ENCODE results near the gene TAP1.
"Not testable (repeated sequence)": the region's sequence is repeated elsewhere in the genome, so short reads cannot be mapped to it uniquely, and the experiment has no call there.

Gene TAP1

DNA sequence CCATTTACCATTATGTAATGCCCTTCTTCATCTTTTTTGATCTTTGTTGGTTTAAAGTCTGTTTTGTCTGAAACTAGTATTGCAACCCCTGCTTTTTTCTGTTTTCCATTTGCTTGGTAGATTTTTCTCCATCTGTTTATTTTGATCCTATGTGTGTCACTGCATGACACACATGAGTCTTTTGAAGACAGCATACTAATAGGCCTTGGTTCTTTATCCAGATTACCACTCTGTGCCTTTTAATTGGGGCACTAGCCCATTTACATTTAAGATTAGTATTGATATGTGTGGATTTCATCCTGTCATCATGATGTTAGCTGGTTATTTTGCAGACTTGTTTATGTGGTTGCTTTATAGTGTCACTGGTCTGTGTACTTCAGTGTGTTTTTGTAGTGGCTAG lies 48.1 kb downstream of the TAP1 start:
- H3K23ac ChIP-seq (ENCODE audit: low read length in 2 of 2); H3K79me1 ChIP-seq (replicated peaks; ENCODE audit: low read length, poor library complexity, severe bottlenecking); H3K27ac ChIP-seq (ENCODE audit: low read length, poor library complexity, severe bottlenecking): not testable (repeated sequence)

DNA sequence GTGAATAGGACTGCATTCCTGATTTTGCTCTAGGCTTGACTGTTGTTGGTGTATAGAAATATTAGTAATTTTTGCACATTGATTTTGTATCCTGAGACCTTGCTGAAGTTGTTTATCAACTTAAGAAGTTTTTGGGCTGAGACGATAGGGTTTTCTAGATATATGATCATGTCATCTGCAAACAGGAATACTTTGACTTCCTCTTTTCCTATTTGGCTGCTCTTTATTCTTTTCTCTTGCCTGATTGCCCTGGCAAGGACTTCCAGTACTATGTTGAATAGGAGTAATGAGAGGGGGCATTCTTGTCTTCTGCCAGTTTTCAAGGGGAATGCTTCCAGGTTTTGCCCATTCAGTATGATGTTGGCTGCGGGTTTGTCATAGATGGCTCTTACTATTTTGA lies 50.1 kb downstream of the TAP1 start:
- Histone ChIP-seq H3K18ac (ENCODE audit: low read depth in 1 of 2, low read length in 2 of 2) (no peak overlapping the region), H3K4ac (ENCODE audit: low read depth in 1 of 2, low read length in 2 of 2) (no peak overlapping the region), H3K4me1 (ENCODE audit: control insufficient read depth, insufficient read depth, low read depth, low read length) (no peaks in the 10 kb centered on the region), H3K79me1 (replicated peaks; ENCODE audit: low read length, poor library complexity, severe bottlenecking) (no peaks in the 10 kb centered on the region), H3K23ac (ENCODE audit: low read length in 2 of 2) (no peak overlapping the region), H3K9ac (ENCODE audit: low read length) (no peak overlapping the region), H2BK15ac (ENCODE audit: low read depth, poor library complexity, severe bottlenecking) (no peak overlapping the region), H2AFZ (ENCODE audit: low read depth, low read length) (no peak overlapping the region), H3K14ac (ENCODE audit: low read length in 2 of 2) (no peak overlapping the region), H4K91ac (ENCODE audit: low read length) (no peak overlapping the region), H3K27me3 (ENCODE audit: control insufficient read depth in 1 of 2, insufficient read depth in 1 of 2, low read length in 2 of 2) (peaks cover 23 to 60% of the 10 kb centered on the region in 2 experiments), H3K27ac (ENCODE audit: low read length, poor library complexity, severe bottlenecking) (no peak overlapping the region), H2BK12ac (ENCODE audit: low read length in 2 of 2) (no peak overlapping the region), H3K36me3 (ENCODE audit: control insufficient read depth in 1 of 2, insufficient read depth in 2 of 2, low read depth in 1 of 2, low read length in 2 of 2) (no peaks in the 10 kb centered on the region), H2BK120ac (ENCODE audit: low read depth, low read length) (no peak overlapping the region), H3K9me3 (ENCODE audit: control insufficient read depth, low read length) (no peaks in the 10 kb centered on the region), H2BK5ac (ENCODE audit: low read depth, low read length, poor library complexity, severe bottlenecking) (no peak overlapping the region), H3K4me2 (ENCODE audit: low read length, poor library complexity, severe bottlenecking) (no peak overlapping the region), H2AK5ac (ENCODE audit: low read length, severe bottlenecking) (no peak overlapping the region), H3K4me3 (ENCODE audit: insufficient read depth in 1 of 2, low read depth in 1 of 2, low read length in 2 of 2) (no peak overlapping the region), H4K8ac (ENCODE audit: low read length) (no peak overlapping the region)
- no peak for DNase-seq
- 75% methylated on average over 2 of the region's 2 CpGs for WGBS

More for the DNA sequence above, 48.1 kb downstream of the TAP1 start:
- not testable (repeated sequence) for H3K4me1 ChIP-seq (ENCODE audit: control insufficient read depth, insufficient read depth, low read depth, low read length); H2BK5ac ChIP-seq (ENCODE audit: low read depth, low read length, poor library complexity, severe bottlenecking); H4K91ac ChIP-seq (ENCODE audit: low read length); H2BK120ac ChIP-seq (ENCODE audit: low read depth, low read length); H3K4me3 ChIP-seq (ENCODE audit: insufficient read depth in 1 of 2, low read depth in 1 of 2, low read length in 2 of 2); H3K9me3 ChIP-seq (ENCODE audit: control insufficient read depth, low read length); DNase-seq; H4K8ac ChIP-seq (ENCODE audit: low read length); H2AK5ac ChIP-seq (ENCODE audit: low read length, severe bottlenecking); H3K4ac ChIP-seq (ENCODE audit: low read depth in 1 of 2, low read length in 2 of 2); H3K14ac ChIP-seq (ENCODE audit: low read length in 2 of 2); H2BK15ac ChIP-seq (ENCODE audit: low read depth, poor library complexity, severe bottlenecking); H3K36me3 ChIP-seq (ENCODE audit: control insufficient read depth in 1 of 2, insufficient read depth in 2 of 2, low read depth in 1 of 2, low read length in 2 of 2); H2AFZ ChIP-seq (ENCODE audit: low read depth, low read length); H3K4me2 ChIP-seq (ENCODE audit: low read length, poor library complexity, severe bottlenecking); H3K18ac ChIP-seq (ENCODE audit: low read depth in 1 of 2, low read length in 2 of 2); H3K9ac ChIP-seq (ENCODE audit: low read length); H2BK12ac ChIP-seq (ENCODE audit: low read length in 2 of 2)
- peaks cover 9 to 55% of the 10 kb centered on the region in 2 experiments for H3K27me3 ChIP-seq (ENCODE audit: control insufficient read depth in 1 of 2, insufficient read depth in 1 of 2, low read length in 2 of 2)

DNA sequence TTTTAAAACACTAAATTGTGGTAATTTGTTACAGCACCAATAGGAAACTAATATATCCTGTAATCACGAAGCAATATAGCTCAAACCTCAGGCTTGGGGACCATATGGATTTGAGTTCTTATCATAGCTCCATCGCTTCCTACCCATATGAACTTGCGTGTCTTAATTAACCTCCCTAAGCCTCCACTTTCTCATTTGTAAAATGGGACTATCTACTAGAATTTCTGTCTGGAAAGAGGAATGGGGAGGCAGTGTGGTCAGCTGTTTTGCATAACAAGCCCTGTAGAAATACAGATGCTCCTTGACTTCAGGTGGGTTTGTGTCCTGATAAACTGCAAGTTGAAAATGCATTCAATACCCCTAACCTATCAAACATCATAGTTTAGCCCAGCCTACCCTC lies 53.8 kb downstream of the TAP1 start:
- no peak overlapping the region for H2AK5ac ChIP-seq (ENCODE audit: low read length, severe bottlenecking)
- no peaks in the 10 kb centered on the region for H3K79me1 ChIP-seq (replicated peaks; ENCODE audit: low read length, poor library complexity, severe bottlenecking)
- no peaks in the 10 kb centered on the region for H3K36me3 ChIP-seq (ENCODE audit: control insufficient read depth in 1 of 2, insufficient read depth in 2 of 2, low read depth in 1 of 2, low read length in 2 of 2)
- no peak overlapping the region for H3K4me3 ChIP-seq (ENCODE audit: insufficient read depth in 1 of 2, low read depth in 1 of 2, low read length in 2 of 2)
- H3K23ac ChIP-seq (ENCODE audit: low read length in 2 of 2) = no peak overlapping the region
- H2AFZ ChIP-seq (ENCODE audit: low read depth, low read length) = no peak overlapping the region
- DNase-seq = no peak
- no peak overlapping the region for H2BK15ac ChIP-seq (ENCODE audit: low read depth, poor library complexity, severe bottlenecking)
- H3K4ac ChIP-seq (ENCODE audit: low read depth in 1 of 2, low read length in 2 of 2) = no peak overlapping the region
- peaks cover 1% of the 10 kb centered on the region for H3K4me1 ChIP-seq (ENCODE audit: control insufficient read depth, insufficient read depth, low read depth, low read length)
- no peak overlapping the region for H3K14ac ChIP-seq (ENCODE audit: low read length in 2 of 2)
- no peak overlapping the region for H3K18ac ChIP-seq (ENCODE audit: low read depth in 1 of 2, low read length in 2 of 2)
- H2BK12ac ChIP-seq (ENCODE audit: low read length in 2 of 2) = no peak overlapping the region
- no peak overlapping the region for H3K4me2 ChIP-seq (ENCODE audit: low read length, poor library complexity, severe bottlenecking)
- H3K27me3 ChIP-seq (ENCODE audit: control insufficient read depth in 1 of 2, insufficient read depth in 1 of 2, low read length in 2 of 2) = peaks cover 39 to 70% of the 10 kb centered on the region in 2 experiments
- WGBS = 88% methylated on average over 2 of the region's 3 CpGs
- no peaks in the 10 kb centered on the region for H3K9me3 ChIP-seq (ENCODE audit: control insufficient read depth, low read length)
- no peak overlapping the region for H4K8ac ChIP-seq (ENCODE audit: low read length)
- no peak overlapping the region for H3K27ac ChIP-seq (ENCODE audit: low read length, poor library complexity, severe bottlenecking)
- H2BK5ac ChIP-seq (ENCODE audit: low read depth, low read length, poor library complexity, severe bottlenecking) = no peak overlapping the region
- no peak overlapping the region for H4K91ac ChIP-seq (ENCODE audit: low read length)
- no peak overlapping the region for H3K9ac ChIP-seq (ENCODE audit: low read length)
- no peak overlapping the region for H2BK120ac ChIP-seq (ENCODE audit: low read depth, low read length)

DNA sequence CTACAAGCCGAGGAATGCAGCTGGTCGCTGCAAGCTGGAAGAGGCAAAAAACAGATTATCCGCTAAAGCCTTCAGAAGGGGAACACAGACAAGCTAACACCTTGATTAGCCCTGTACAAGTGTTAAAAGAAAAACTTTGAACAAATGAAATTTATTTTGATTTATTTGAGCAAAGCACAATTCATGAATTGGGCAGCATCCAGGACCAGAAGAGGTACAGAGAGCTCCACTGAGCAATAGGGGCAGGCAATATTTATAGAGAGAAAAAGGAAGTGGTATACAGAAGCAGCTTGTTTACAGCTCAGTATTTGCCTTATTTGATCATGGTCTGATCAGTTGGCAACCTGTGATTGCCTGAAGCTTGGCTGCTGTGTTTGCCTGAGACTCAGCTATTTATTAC lies 54.3 kb downstream of the TAP1 start:
- no peak overlapping the region for H3K4ac ChIP-seq (ENCODE audit: low read depth in 1 of 2, low read length in 2 of 2)
- H3K9ac ChIP-seq (ENCODE audit: low read length) = no peak overlapping the region
- no peak overlapping the region for H3K14ac ChIP-seq (ENCODE audit: low read length in 2 of 2)
- H3K79me1 ChIP-seq (replicated peaks; ENCODE audit: low read length, poor library complexity, severe bottlenecking) = no peaks in the 10 kb centered on the region
- peaks cover 45 to 70% of the 10 kb centered on the region in 2 experiments for H3K27me3 ChIP-seq (ENCODE audit: control insufficient read depth in 1 of 2, insufficient read depth in 1 of 2, low read length in 2 of 2)
- no peak overlapping the region for H2AFZ ChIP-seq (ENCODE audit: low read depth, low read length)
- H3K4me1 ChIP-seq (ENCODE audit: control insufficient read depth, insufficient read depth, low read depth, low read length) = peaks cover 1% of the 10 kb centered on the region
- no peak overlapping the region for H2AK5ac ChIP-seq (ENCODE audit: low read length, severe bottlenecking)
- DNase-seq = no peak
- no peak overlapping the region for H3K23ac ChIP-seq (ENCODE audit: low read length in 2 of 2)
- H2BK5ac ChIP-seq (ENCODE audit: low read depth, low read length, poor library complexity, severe bottlenecking) = no peak overlapping the region
- H3K18ac ChIP-seq (ENCODE audit: low read depth in 1 of 2, low read length in 2 of 2) = no peak overlapping the region
- no peaks in the 10 kb centered on the region for H3K9me3 ChIP-seq (ENCODE audit: control insufficient read depth, low read length)
- H3K27ac ChIP-seq (ENCODE audit: low read length, poor library complexity, severe bottlenecking) = no peak overlapping the region
- no peak overlapping the region for H2BK15ac ChIP-seq (ENCODE audit: low read depth, poor library complexity, severe bottlenecking)
- no peak overlapping the region for H2BK12ac ChIP-seq (ENCODE audit: low read length in 2 of 2)
- H3K4me3 ChIP-seq (ENCODE audit: insufficient read depth in 1 of 2, low read depth in 1 of 2, low read length in 2 of 2) = no peak overlapping the region
- H2BK120ac ChIP-seq (ENCODE audit: low read depth, low read length) = no peak overlapping the region
- H4K8ac ChIP-seq (ENCODE audit: low read length) = no peak overlapping the region
- no peak overlapping the region for H4K91ac ChIP-seq (ENCODE audit: low read length)
- H3K36me3 ChIP-seq (ENCODE audit: control insufficient read depth in 1 of 2, insufficient read depth in 2 of 2, low read depth in 1 of 2, low read length in 2 of 2) = no peaks in the 10 kb centered on the region
- H3K4me2 ChIP-seq (ENCODE audit: low read length, poor library complexity, severe bottlenecking) = no peak overlapping the region
- WGBS = 66% methylated on average over 2 of the region's 3 CpGs

Data from mesenchymal stem cell (in vitro differentiated cells and primary cell).